ENCODE measurements around the gene FLYWCH2.
"Not testable (repeated sequence)": the region's sequence is repeated elsewhere in the genome, so short reads cannot be mapped to it uniquely, and the experiment has no call there.

Gene FLYWCH2

GRCh38 chr16:2934450-2934849 lies 51.4 kb downstream of the FLYWCH2 start:
- no peaks in the 10 kb centered on the region for H3K27me3 Mint-ChIP-seq (ENCODE audit: low read depth)
- no peak overlapping the region for H3K4me3 Mint-ChIP-seq
- peaks cover 14% of the 10 kb centered on the region for H3K36me3 Mint-ChIP-seq (ENCODE audit: low read depth)
- no peak overlapping the region for H3K27ac Mint-ChIP-seq
- H3K9me3 Mint-ChIP-seq: no peaks in the 10 kb centered on the region
- TF ChIP-seq CTCF (IDR thresholded peaks at IDR 0.05; ENCODE audit: unreplicated experiment in 3 of 3): no peak
- H3K4me1 Mint-ChIP-seq: no peaks in the 10 kb centered on the region

GRCh38 chr16:2936436-2937011 lies 53.5 kb downstream of the FLYWCH2 start:
- Mint-ChIP-seq H3K4me1 (no peaks in the 10 kb centered on the region), H3K4me3 (no peak overlapping the region), H3K36me3 (ENCODE audit: low read depth) (peaks cover 29% of the 10 kb centered on the region), H3K9me3 (no peaks in the 10 kb centered on the region), H3K27ac (no peak overlapping the region), H3K27me3 (ENCODE audit: low read depth) (no peaks in the 10 kb centered on the region)
- TF ChIP-seq CTCF (IDR thresholded peaks at IDR 0.05; ENCODE audit: unreplicated experiment in 3 of 3): no peak

GRCh38 chr16:2937170-2937569 lies 54.2 kb downstream of the FLYWCH2 start:
- Mint-ChIP-seq H3K27me3 (ENCODE audit: low read depth) (no peaks in the 10 kb centered on the region), H3K27ac (no peak overlapping the region), H3K36me3 (ENCODE audit: low read depth) (peaks cover 31% of the 10 kb centered on the region), H3K9me3 (no peaks in the 10 kb centered on the region), H3K4me3 (no peak overlapping the region), H3K4me1 (no peaks in the 10 kb centered on the region)
- TF ChIP-seq CTCF (IDR thresholded peaks at IDR 0.05; ENCODE audit: unreplicated experiment in 3 of 3): no peak

- no peak overlapping the region for H3K27ac Mint-ChIP-seq
- peaks cover 38% of the 10 kb centered on the region for H3K36me3 Mint-ChIP-seq (ENCODE audit: low read depth)
- H3K27me3 Mint-ChIP-seq (ENCODE audit: low read depth): no peaks in the 10 kb centered on the region
- no peaks in the 10 kb centered on the region for H3K9me3 Mint-ChIP-seq
- no peaks in the 10 kb centered on the region for H3K4me1 Mint-ChIP-seq
- no peak overlapping the region for H3K4me3 Mint-ChIP-seq
- TF ChIP-seq CTCF (IDR thresholded peaks at IDR 0.05; ENCODE audit: unreplicated experiment in 3 of 3): no peak
These were observed 55.2 kb downstream of the FLYWCH2 start for GRCh38 chr16:2938206-2938605.

- Mint-ChIP-seq H3K27ac (no peak overlapping the region), H3K4me3 (no peak overlapping the region), H3K9me3 (no peaks in the 10 kb centered on the region), H3K36me3 (ENCODE audit: low read depth) (peaks cover 40% of the 10 kb centered on the region), H3K27me3 (ENCODE audit: low read depth) (no peaks in the 10 kb centered on the region), H3K4me1 (no peaks in the 10 kb centered on the region)
- no peak for TF ChIP-seq CTCF (IDR thresholded peaks at IDR 0.05; ENCODE audit: unreplicated experiment in 3 of 3)
These were observed 57.0 kb downstream of the FLYWCH2 start for GRCh38 chr16:2939968-2940367.

GRCh38 chr16:2942045-2942444 lies 59.0 kb downstream of the FLYWCH2 start:
- Mint-ChIP-seq H3K36me3 (ENCODE audit: low read depth) (peaks cover 42% of the 10 kb centered on the region), H3K4me3 (no peak overlapping the region), H3K9me3 (no peaks in the 10 kb centered on the region), H3K27ac (no peak overlapping the region), H3K27me3 (ENCODE audit: low read depth) (no peaks in the 10 kb centered on the region), H3K4me1 (no peaks in the 10 kb centered on the region)
- no peak for TF ChIP-seq CTCF (IDR thresholded peaks at IDR 0.05; ENCODE audit: unreplicated experiment in 3 of 3)

- not testable (repeated sequence) for H3K4me3 Mint-ChIP-seq; H3K27ac Mint-ChIP-seq; H3K27me3 Mint-ChIP-seq (ENCODE audit: low read depth); H3K9me3 Mint-ChIP-seq; H3K4me1 Mint-ChIP-seq
- H3K36me3 Mint-ChIP-seq (ENCODE audit: low read depth): peaks cover 48% of the 10 kb centered on the region
These were observed 60.7 kb downstream of the FLYWCH2 start for GRCh38 chr16:2943716-2944115.

All from nephron (organoid).